Fibroblast of pulmonary artery (primary cell): Measurements from ENCODE around the gene FBXO28.

Source experiments
- DNase-seq: peaks from one replicate; pipeline ENCODE4 v3.0.0-alpha.2; 2010; ENCODE audit warnings: low read depth
- H3K4me3 ChIP-seq: replicated peaks from 2 replicates; pipeline ENCODE4 v1.5.1; 2011; ENCODE audit warnings: low read depth, mild to moderate bottlenecking, control low read depth, low read length, moderate library complexity
- TF ChIP-seq, protein P1 (sequence below): IDR thresholded peaks from 2 replicates; pipeline ENCODE4 v1.5.1; 2011; ENCODE audit warnings: mild to moderate bottlenecking, control low read depth, low read length, inconsistent platforms; ENCODE audit errors: missing control alignments

Gene FBXO28, protein sequence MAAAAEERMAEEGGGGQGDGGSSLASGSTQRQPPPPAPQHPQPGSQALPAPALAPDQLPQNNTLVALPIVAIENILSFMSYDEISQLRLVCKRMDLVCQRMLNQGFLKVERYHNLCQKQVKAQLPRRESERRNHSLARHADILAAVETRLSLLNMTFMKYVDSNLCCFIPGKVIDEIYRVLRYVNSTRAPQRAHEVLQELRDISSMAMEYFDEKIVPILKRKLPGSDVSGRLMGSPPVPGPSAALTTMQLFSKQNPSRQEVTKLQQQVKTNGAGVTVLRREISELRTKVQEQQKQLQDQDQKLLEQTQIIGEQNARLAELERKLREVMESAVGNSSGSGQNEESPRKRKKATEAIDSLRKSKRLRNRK

DNA sequence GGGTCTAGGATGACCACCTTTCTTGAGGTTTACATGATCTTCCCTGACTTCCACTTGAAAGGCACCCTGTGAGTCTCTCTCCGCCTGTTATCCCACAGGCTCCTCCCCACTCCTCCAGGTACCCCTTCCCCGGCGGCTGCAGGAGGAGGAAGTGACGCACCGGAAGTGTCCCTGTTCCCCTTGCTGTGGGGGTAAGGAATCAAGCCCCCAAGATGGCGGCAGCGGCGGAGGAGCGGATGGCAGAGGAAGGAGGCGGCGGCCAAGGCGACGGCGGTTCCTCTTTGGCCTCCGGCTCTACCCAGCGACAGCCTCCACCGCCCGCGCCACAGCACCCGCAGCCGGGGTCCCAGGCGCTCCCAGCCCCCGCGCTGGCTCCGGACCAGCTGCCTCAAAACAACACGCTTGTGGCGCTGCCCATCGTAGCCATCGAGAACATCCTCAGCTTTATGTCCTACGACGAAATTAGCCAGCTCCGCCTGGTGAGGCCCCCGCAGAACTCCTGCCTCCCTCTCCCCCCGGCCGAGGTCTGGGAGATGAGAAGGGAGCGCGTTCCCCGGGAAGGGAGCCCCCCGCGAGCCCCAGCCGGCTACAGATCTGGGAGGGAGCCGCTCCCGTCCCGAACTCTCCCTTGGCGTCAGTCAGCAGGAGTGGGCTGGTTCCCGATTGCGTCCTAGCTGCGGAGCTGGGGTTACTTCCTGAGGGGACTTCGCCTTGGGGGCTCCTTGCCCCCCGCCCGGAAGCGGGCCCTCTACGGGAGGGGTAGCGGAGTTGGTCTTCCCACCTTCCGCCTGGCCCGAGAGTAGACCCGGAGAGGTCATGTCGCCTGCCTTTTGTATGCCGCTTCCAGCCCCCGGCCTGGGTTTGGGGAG, at the start of gene FBXO28:
Gene FBXO28 (plus strand): TSS at position 194 of the 869 bp plus-strand sequence. CDS start 19 bp downstream, at position 213.
- H3K4me3 ChIP-seq, result peak within 1 kb of the TSS; percentile 87
- TF ChIP-seq, protein P1, sequence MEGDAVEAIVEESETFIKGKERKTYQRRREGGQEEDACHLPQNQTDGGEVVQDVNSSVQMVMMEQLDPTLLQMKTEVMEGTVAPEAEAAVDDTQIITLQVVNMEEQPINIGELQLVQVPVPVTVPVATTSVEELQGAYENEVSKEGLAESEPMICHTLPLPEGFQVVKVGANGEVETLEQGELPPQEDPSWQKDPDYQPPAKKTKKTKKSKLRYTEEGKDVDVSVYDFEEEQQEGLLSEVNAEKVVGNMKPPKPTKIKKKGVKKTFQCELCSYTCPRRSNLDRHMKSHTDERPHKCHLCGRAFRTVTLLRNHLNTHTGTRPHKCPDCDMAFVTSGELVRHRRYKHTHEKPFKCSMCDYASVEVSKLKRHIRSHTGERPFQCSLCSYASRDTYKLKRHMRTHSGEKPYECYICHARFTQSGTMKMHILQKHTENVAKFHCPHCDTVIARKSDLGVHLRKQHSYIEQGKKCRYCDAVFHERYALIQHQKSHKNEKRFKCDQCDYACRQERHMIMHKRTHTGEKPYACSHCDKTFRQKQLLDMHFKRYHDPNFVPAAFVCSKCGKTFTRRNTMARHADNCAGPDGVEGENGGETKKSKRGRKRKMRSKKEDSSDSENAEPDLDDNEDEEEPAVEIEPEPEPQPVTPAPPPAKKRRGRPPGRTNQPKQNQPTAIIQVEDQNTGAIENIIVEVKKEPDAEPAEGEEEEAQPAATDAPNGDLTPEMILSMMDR, result no peak
- DNase-seq, result peak; percentile 96

DNA sequence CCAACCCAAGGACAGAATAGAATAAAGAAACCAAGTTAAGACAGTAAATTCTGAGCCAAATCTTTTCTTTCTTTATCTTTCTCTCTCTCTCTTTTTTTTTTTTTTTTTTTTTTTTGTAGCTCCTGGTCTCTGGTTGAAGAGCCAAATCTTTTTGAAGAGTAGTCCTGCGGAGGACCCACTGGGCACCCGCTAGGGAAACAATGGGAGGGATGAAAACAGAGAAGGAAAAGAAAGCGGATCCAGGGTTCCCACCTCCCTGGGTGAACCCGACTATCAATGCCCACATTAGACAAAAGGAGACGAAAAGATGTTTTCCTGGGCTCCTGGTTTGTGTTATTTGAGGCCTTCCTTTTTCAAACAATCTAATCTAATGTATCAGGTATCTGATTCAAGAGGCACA, 49.8 kb upstream of the FBXO28 start:
- no peak for DNase-seq
- TF ChIP-seq, protein P1, result no peak

DNA sequence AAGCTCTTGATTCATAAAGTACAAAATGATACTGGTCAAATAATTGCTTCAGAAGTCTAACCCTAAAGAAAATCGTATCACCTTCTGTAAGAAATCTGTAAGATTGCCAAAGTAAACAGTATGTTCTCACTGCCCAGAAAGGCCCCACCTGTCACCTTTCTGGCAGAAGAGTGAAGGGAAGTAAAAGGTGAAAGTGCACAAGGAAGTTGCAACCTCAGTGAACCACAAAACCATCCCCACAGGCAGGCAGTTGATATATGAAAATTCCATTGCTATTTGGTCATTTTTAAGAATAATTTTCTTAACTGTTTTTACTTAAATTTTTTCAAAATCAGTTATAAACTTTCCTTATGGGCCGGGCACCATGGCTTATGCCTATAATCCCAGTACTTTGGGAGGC, 48.5 kb upstream of the FBXO28 start:
- TF ChIP-seq, protein P1, result no peak
- DNase-seq, result peak; percentile 48
- no peak overlapping the region for H3K4me3 ChIP-seq

More for the DNA sequence above, 49.8 kb upstream of the FBXO28 start:
- H3K4me3 ChIP-seq, result no peak overlapping the region

DNA sequence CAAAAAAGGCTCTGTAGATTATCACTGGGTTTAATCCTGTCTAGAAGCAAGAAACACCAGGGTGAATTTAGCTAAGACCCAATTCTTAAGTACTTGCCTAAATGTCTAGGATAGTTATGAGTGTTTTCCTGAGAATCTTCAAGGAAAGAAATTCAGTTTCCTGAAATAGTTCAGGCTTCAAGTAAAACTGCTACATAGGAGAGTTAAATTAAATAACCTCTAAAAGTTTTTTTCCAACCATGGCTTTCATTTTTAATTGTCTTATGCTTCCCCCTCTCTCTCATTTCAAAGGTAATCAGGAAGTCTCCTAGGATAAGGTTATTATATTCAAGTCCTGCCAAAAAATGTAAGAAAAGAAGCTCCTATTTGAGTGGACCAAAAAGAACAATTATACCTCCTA, 46.7 kb upstream of the FBXO28 start:
- no peak for DNase-seq
- TF ChIP-seq, protein P1, result no peak
- no peak overlapping the region for H3K4me3 ChIP-seq

DNA sequence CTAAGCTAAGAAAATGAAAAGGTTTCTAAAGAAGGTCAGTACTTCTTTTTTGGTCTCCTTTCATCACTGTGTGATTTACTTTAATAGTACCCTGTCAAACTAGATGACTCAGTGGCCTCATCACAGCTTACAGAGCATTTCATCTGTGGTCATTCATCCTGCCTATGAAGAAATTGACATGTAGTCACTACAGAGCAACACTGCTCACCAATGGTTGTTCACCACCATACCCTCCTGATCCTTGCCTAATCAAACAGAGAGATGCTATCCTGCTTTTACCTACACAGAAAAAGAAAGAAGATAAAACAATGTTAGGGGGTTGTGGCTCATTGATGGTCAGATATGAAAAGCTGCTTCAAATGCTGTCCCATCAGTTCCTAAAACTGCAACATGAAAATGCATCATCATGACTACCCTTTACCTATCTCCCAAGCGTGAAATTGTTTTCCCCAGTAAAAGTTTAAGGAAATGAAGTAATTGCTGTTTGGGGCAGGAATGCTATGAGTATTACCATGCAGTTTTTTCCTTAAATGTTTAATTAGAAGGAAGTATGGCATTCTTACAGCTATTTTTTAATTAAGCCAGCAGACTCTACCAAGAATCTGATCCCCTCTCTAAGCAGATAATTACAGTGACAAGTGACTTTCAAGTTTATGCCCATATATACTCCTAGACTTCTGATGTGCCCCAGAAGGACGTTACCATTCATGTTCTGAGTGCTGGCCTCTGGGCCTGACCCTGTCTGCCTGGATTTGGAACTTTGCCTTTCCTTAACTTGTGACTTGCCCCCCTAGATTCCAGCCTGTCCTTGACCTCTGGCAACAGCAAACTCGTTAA, 46.1 kb upstream of the FBXO28 start:
- no peak overlapping the region for H3K4me3 ChIP-seq
- peak; percentile 42 for DNase-seq
- TF ChIP-seq, protein P1, result no peak

DNA sequence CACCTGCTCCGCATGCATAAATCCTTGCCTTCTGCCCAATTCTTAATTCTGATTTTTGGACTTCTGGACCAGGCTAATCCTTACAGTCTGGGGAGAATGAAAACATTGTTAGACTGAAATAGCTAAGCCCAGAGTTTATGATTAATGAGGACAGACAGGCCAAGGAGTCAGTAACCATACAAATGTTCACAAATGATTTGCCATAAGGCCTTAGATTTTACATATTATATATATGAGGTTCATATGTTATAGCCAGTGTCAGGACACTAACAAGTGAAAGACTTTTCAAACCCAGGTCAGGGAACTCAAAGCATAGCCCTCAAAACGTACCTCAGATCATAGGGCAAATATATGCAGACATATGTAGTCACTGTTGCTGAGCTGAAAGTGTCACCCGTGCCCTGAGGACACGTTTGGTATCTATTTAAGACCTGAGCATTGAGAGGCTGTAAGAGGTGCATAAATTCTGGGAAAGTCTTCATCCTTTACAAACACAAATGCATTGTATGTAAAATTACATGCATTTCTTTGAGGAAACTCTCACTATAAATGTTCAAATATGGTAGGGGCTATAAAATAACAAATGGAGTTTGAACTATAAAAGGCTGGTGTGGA, 45.3 kb upstream of the FBXO28 start:
- DNase-seq, result no peak
- TF ChIP-seq, protein P1, result no peak
- H3K4me3 ChIP-seq, result no peak overlapping the region
